AG04449 (cell line): ENCODE data around the gene ANKRD34C.

Experiments used
- CTCF ChIA-PET: fragments of 350-600 bp; formaldehyde crosslinking; extraction: SDS; loops from one replicate; lab custom pipeline; 2021; ENCODE audit warnings: antibody characterized with exemption; lab: Yijun Ruan, JAX
- POLR2A ChIA-PET: fragments of 400-600, 350-600 bp; formaldehyde crosslinking; extraction: SDS; loops from one replicate; lab custom pipeline; 2020; ENCODE audit warnings: antibody characterized with exemption, inconsistent platforms; lab: Yijun Ruan, JAX
- DNase-seq: peaks from one replicate; pipeline ENCODE4 v3.0.0-alpha.2; 2010; ENCODE audit warnings: low read depth, low spot score
- H3K4me3 ChIP-seq: 2 replicates; pipeline ENCODE4 v1.5.1; 2011; ENCODE audit warnings: low read depth, mild to moderate bottlenecking, control low read depth, low read length
- TF ChIP-seq, protein P1 (sequence below): IDR thresholded peaks from one replicate; pipeline ENCODE4 v1.5.1; 2011; ENCODE audit warnings: mild to moderate bottlenecking, moderate library complexity, low read length, control low read depth, inconsistent platforms; ENCODE audit not compliant: insufficient read depth; ENCODE audit errors: missing control alignments

The ANKRD34C gene

DNA sequence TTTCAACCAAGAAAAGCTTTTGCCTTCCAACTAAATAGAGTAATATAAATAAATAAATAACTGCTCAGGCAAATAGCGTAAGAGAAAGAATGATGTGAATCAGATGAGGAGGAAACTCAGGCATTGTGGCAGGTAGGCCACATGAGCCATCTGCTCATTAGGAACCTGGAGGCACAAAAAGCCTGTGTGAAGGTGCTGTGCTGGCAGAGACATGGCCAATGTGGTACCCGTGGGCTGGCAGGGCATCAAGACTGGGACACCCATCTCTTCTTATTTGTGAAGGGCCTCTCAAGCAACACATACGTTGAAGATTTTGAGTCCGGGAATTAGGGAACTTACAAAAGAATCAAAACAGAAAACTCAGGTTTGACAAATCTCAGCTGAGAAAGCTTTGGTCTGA lies 9.5 kb downstream of the ANKRD34C start:
- DNase-seq = no peak
- ChIA-PET POLR2A (no interaction called here), CTCF (no interaction called here)
- TF ChIP-seq, protein P1, sequence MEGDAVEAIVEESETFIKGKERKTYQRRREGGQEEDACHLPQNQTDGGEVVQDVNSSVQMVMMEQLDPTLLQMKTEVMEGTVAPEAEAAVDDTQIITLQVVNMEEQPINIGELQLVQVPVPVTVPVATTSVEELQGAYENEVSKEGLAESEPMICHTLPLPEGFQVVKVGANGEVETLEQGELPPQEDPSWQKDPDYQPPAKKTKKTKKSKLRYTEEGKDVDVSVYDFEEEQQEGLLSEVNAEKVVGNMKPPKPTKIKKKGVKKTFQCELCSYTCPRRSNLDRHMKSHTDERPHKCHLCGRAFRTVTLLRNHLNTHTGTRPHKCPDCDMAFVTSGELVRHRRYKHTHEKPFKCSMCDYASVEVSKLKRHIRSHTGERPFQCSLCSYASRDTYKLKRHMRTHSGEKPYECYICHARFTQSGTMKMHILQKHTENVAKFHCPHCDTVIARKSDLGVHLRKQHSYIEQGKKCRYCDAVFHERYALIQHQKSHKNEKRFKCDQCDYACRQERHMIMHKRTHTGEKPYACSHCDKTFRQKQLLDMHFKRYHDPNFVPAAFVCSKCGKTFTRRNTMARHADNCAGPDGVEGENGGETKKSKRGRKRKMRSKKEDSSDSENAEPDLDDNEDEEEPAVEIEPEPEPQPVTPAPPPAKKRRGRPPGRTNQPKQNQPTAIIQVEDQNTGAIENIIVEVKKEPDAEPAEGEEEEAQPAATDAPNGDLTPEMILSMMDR = no peak
- H3K4me3 ChIP-seq = no peak overlapping the region

DNA sequence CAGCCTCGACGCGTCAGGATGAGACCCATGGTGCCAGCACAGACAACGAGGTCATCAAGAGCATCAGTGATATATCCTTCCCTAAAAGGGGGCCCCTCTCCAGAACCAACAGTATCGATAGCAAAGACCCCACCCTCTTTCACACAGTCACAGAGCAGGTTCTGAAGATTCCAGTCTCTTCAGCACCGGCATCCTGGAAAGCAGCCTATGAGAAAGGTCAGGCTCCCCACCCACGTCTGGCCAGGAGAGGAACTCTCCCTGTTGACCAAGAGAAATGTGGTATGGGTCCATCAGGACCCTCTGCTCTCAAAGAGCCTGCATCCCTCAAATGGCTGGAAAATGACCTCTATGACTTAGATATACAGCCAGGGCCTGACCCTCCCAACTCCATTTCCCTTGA lies 11.6 kb downstream of the ANKRD34C start:
- H3K4me3 ChIP-seq = no peak overlapping the region
- ChIA-PET CTCF (no interaction called here), POLR2A (no interaction called here)
- TF ChIP-seq, protein P1 = no peak
- DNase-seq = no peak

DNA sequence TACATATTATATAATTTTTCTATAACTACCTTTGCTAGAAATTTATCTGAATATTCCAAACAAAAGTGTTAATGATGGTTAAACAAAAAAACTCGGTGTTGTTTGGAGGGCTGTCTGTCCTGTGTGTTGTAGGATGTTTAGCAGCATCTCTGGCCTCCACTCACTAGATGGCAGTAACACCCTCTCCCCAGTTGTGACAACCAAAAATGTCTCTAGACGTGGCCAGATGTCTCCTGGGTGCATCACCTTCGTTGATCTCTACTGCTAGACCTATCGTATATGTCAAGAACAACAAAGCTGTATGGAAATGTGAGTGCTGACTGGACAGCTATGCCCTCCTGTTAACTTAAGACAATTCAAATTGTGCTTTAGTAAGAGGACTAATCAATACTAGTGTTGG lies 14.1 kb downstream of the ANKRD34C start:
- no peak overlapping the region for H3K4me3 ChIP-seq
- POLR2A ChIA-PET = no interaction called here
- CTCF ChIA-PET = no interaction called here
- DNase-seq = no peak
- TF ChIP-seq, protein P1 = no peak

DNA sequence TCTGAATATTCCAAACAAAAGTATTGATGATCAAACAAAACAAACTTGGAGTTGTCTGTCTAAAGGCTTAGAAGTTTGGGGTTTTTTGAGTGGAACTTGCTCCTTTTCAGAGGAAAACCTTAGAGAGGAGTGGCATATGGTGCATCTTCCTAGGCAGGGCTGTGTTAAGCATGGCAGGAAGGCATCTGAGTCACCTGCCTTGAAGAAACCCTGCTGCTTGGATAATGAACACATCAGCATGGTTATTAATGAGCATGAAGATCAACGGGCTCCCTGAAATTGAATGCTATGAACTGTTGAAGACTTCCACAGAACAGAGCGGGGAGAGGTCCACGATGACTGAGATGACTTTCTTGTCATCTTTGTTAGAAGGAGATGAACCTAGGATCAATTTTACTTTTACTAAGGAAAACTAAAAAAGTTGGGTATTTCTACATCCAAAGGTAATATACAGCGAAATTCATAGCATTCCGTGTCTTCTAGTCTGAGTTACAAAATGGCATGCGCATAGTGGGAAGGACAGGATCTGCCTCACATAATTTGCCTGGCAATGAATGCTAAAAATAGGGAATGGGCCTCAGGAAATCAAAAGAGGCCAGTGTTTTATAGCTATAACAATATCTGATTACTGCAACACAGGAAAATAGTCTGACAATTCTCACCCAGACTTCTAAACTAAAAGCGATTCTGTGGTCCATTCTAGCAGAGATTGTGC lies 16.8 kb downstream of the ANKRD34C start:
- CTCF ChIA-PET = no interaction called here
- POLR2A ChIA-PET = no interaction called here

DNA sequence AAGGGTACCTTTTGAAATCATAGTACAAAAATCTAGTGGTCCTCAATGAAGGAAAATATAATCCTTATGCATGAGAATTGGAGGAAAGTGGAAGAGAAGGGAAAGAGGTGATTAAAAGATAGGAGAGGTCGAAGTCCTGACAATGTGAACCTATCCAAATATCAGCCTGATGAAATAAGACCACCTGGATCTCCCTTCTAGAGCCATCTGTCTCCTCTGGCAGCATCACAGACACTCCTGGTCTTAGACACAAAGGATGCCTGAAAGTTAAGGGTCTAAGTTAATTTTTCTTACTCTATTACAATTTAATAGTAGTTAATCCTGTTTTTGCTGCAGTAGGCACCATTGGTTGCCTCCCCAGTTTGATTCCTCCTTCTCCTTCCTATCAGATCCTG lies 17.3 kb downstream of the ANKRD34C start:
- TF ChIP-seq, protein P1 = no peak
- ChIA-PET POLR2A (no interaction called here), CTCF (no interaction called here)
- no peak overlapping the region for H3K4me3 ChIP-seq
- no peak for DNase-seq

More for the DNA sequence above, 16.8 kb downstream of the ANKRD34C start:
- TF ChIP-seq, protein P1 = no peak
- H3K4me3 ChIP-seq = no peak overlapping the region
- DNase-seq = no peak

DNA sequence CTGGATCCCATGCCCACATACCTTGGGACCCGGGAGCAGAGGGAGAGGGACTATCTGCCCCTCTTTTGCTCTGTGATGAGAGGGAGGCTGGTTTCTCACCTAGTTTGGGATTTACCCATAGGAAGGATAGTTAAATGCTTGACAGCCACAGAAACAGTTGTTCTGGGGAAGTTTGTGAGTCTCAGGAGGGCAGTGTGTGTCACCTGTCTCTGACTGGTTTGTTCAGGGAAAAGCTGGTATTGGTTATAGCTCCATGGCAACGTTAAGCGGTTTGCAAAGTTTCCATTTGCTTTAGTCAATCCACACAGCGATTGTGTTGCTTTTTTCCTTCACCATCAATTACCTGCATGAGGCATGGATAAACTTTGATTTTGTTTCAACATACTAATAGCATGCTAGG lies 24.7 kb downstream of the ANKRD34C start:
- no peak for DNase-seq
- TF ChIP-seq, protein P1 = no peak
- POLR2A ChIA-PET = no interaction called here
- CTCF ChIA-PET = no interaction called here
- H3K4me3 ChIP-seq = no peak overlapping the region
